Measurements from ENCODE around the gene PRSS37. TPM values are rescaled to one million over a fixed set of nuclear protein-coding genes. Genes with fewer than 3 reads are reported as not detected.

Gene PRSS37
- total RNA-seq, 4 donors from 2014 or later = not detected

GRCh38 chr7:141788296-141788695, 53.0 kb downstream of the PRSS37 start:
- Histone ChIP-seq H3K27me3 (no peaks in the 10 kb centered on the region), H3K9me3 (no peaks in the 10 kb centered on the region), H3K4me1 (no peaks in the 10 kb centered on the region), H3K27ac (no peak overlapping the region), H3K4me3 (no peak overlapping the region), H3K36me3 (peaks cover 0 to 6% (median 0%) of the 10 kb centered on the region in 3 donors)
- no peak for DNase-seq
- TF ChIP-seq CTCF (IDR thresholded peaks at IDR 0.05) = no peak
- TF ChIP-seq POLR2A (IDR thresholded peaks at IDR 0.05) = no peak

Other genes with a start within 250 kb of the PRSS37 start
- 10 to 100 TPM; 22.6 to 31.0 (median 26.4) TPM for gene DENND11, start 139.3 kb downstream of the PRSS37 start, total RNA-seq
- gene WEE2, start 133.1 kb downstream of the PRSS37 start, total RNA-seq = not detected
- gene SSBP1, start 103.1 kb downstream of the PRSS37 start, total RNA-seq = 100 to 1,000 TPM in 1 of 4 donors, 10 to 100 TPM in 3; 54.4 to 106 (median 67.7) TPM
- gene TAS2R3, start 77.4 kb downstream of the PRSS37 start, total RNA-seq = 1 to 10 TPM; 5.7 to 6.6 (median 6.3) TPM
- 1 to 10 TPM in 3 of 4 donors, not detected in 1; 1.9 to 5.6 (median 3.3) TPM for gene TAS2R4, start 64.8 kb downstream of the PRSS37 start, total RNA-seq
- 1 to 10 TPM; 2.1 to 6.0 (median 5.2) TPM for gene TAS2R5, start 51.3 kb downstream of the PRSS37 start, total RNA-seq
- gene OR9A4, start 74.9 kb upstream of the PRSS37 start, total RNA-seq = not detected
- not detected for gene CLEC5A, start 105.5 kb upstream of the PRSS37 start, total RNA-seq
- gene TAS2R38, start 132.3 kb upstream of the PRSS37 start, total RNA-seq = 1 to 10 TPM in 2 of 4 donors, not detected in 2; 1.3 to 2.7 TPM
- 100 to 1,000 TPM in 3 of 4 donors, 1 to 10 TPM in 1; 9.1 to 922 (median 596) TPM for gene MGAM, start 154.4 kb upstream of the PRSS37 start, total RNA-seq